Measurements from ENCODE around the gene MS4A8.

- TF ChIP-seq CTCF (IDR thresholded peaks at IDR 0.05; ENCODE audit: insufficient read depth, low read depth, low read length): no peak
- TF ChIP-seq EZH2 (IDR thresholded peaks at IDR 0.05; ENCODE audit: insufficient read depth, low read length): no peak
Measured at GRCh38 chr11:60739114-60739513, 39.7 kb downstream of the MS4A8 start.

Measured in astrocyte (in vitro differentiated cells and primary cell).